HG02678 (cell line): ENCODE results near the gene GSTO1.

Experiments
- ATAC-seq: cut with Tn5 transposase; IDR thresholded peaks from one replicate; pipeline ENCODE4 v1.9.1; 2021; ENCODE audit warnings: mild to moderate bottlenecking, moderate library complexity; ENCODE audit not compliant: unreplicated experiment

GSTO1 gene

GRCh38 chr10:104273899-104274575 lies 19.3 kb downstream of the GSTO1 start:
- ATAC-seq = no peak

GRCh38 chr10:104274762-104275721 lies 20.4 kb downstream of the GSTO1 start:
- ATAC-seq = peak; percentile 77

DNA sequence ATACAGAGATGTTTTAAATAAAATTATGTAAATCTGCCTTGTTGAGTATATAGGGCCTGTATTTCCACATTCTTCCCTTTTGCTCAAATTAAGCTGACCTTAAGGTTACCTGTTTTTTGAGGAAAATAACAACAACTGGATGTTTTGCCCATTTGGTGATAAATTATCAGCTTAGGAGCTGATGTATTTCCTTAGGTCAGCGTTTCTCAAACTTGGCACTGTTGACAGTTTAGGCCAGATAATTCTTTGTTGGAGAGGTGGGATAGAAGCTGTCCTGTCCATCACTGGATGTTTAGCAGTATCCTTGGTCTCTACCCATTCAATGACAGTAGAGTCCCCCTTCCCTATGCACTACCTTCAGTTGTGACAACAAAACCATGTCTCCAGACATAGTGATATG lies 21.5 kb downstream of the GSTO1 start:
- ATAC-seq = no peak

DNA sequence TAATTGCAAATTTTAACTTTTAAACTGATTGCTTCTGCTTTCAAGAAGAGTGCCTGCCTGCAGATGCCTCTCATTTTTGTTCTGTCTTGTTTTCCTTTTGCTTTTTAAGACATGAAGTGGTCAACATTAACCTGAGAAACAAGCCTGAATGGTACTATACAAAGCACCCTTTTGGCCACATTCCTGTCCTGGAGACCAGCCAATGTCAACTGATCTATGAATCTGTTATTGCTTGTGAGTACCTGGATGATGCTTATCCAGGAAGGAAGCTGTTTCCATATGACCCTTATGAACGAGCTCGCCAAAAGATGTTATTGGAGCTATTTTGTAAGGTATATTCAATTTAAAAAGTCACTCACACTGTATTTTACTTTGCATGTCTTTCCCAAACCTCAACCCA lies 23.1 kb downstream of the GSTO1 start:
- ATAC-seq = no peak

DNA sequence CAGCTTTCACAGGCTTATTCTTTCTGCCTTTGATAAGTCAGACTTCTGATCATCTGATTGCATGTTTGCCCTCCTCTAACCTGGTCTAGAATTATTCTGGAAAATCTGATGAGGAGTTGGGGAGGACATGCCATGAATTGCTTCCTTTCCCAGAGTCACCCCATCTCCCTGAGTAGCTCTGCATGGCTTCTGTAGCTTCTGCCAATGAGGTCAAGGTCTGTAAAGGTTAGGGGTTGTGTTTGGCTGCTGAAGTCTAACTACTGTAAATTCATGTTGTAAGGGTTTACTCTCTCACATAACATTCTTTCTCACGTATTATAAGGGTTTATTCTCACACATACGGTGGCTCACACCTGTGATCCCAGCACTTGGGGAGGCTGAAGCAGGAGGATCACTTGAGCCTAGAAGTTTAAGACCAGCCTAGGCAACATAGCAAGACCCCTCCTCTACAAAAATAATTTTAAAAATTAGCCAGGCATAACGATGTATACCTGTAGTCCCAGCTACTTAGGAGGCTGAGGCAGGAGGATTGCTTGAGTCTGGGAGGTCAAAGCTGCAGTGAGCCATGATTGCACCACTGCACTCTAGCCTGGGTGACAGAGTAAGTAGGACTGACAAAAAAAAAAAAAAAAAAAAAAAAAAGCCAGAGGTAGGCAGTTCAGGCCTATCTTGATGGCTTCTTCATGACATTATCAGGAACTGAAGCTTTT lies 25.0 kb downstream of the GSTO1 start:
- no peak for ATAC-seq

DNA sequence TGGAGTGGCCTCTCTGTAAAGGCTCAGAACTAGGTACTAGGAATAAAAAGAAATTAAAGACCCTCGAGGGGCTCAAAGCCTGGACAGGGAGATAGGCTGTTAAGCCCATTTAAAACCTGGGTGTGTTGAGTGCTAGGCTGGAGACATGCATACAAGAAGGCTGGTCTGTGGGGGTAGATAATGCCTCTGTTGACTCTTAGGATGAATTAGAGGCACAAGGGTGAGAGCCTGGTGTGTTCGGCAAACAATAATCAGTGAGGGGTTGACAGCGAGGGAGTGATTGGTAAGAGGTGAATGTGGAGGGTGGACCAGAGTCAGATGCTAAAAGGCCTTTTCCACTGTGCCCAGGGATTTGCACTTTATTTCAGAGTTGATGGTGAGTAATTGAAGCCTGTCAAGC lies 27.0 kb downstream of the GSTO1 start:
- ATAC-seq = no peak

- no peak for ATAC-seq
These were observed 30.2 kb downstream of the GSTO1 start for GRCh38 chr10:104284846-104285245.

- no peak for ATAC-seq
These were observed 32.2 kb downstream of the GSTO1 start for GRCh38 chr10:104286939-104287338.

GRCh38 chr10:104288355-104288754 lies 33.7 kb downstream of the GSTO1 start:
- ATAC-seq = no peak

DNA sequence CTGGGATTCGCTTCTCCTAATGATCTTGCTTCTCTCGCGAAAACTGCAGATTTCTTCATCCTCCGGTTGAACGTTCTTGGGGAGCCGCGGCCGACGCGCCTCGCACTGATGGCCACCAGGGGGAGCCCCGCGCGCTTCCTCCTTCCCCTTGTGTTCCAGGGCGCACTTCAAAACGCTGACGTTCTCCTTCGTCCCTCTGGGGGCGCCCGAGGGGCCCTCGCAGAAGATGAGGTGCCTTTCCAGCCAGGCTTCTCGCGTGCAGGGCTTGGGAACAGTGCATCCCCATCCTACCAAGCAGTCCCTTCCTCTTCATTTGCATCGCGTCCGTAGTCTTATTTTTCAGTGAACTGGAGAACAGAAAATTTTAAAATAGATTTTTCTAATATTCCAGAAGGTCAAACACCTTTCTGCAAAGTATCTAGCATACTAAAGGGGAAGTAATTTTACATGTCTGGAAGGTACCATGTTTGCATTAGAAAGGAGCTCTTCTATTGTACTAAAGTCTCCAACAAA lies 36.8 kb downstream of the GSTO1 start:
- ATAC-seq = peak; percentile 98

DNA sequence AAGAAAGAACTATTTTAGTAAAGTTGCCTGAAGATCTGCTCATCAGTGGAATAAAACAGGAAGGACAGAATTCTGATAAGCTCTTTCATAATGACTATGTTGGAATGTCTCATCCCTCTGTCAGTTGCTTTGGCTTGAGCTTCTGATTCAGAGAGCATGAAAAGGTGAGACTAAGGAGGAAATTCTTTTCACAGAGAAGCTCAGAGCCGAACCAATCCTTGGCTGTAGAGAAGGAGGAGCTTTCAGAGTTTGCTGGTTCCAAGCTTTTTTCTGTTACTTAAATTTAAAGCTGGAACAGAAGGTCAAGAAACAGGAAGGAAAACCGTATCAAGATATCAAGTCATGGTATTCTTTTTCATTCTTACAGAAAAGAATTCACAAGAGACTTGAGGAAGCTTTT lies 38.3 kb downstream of the GSTO1 start:
- ATAC-seq = no peak

GRCh38 chr10:104293781-104294321 lies 39.2 kb downstream of the GSTO1 start:
- ATAC-seq = no peak

- ATAC-seq = no peak
These were observed 42.2 kb downstream of the GSTO1 start for GRCh38 chr10:104296687-104297436.

DNA sequence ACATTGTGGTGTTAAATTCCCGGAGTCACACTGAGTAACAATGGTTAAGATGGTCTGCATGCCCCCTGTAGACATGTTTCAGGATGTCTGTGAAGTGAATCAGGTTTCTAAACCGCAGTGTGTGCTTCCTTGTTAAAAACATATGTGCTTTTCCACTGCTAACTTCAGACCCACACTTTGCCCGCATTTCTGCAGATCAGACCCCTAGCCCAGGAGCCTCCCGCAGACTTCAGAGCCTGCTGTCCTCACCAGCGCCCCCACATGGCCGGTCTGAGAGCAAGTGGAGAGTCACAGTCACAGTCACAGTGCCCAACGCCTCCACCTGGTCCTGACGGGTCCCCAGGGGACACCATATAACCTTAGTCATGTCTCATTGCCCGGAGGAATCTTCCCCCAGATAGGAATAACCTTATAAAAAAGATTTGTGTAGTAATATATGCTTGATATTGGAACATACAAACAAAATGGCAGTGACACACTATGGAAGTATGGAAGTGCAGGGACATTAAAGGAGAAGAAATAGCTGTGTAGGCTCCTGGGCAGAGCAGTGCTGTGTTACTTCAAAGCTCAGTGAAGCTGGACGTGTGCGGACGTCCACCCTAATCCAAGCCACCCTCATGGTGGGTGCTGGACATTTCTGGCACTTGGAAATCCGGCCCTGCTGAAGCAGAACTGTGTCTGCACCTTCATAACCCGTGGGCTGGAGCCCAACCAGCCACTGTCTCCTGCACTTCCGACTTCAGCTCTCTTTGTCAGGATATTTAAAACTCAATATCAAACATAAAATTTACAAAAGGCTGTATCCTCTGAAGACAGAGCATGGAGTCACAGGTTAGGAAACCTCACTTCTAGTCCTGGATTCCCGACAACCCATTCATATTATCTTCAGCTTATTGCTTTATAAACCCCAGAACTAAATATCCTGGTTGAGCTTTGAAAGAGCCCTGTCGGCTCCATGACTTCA lies 43.3 kb downstream of the GSTO1 start:
- ATAC-seq = no peak

DNA sequence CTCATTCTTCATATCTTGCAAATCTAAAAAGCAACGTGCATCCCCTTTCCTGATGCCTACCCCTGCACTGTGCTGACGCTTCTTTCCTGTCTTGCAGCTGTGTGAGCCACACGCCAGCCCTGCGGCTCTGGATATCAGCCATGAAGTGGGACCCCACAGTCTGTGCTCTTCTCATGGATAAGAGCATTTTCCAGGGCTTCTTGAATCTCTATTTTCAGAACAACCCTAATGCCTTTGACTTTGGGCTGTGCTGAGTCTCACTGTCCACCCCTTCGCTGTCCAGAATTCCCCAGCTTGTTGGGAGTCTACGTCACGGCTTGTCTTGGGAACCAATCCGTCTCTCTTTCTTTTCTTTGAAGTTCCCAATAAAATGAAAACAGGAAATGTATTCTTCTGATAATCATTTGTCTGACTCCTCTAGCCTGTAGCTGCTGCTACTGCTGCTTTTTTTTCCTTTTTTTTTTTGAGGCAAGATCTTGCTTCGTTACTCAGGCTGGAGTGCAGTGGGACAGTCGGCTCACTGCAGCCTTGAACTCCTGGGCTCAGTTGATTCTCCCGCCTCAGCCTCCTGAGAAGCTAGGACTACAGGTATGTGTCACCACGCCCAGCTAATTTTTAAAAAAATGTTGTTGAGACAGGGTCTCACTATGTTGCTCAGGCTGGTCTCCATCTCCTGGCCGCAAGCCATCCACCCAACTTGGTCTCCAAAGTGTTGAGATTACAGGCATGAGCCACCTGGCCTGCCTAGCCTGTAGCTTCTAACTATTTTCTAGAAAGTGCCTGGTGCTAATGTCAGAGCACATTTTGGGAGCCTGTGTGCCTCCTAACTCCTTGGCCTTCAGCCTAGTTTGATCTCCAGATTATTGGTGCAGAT lies 44.6 kb downstream of the GSTO1 start:
- ATAC-seq = no peak

GRCh38 chr10:104300002-104300735 lies 45.5 kb downstream of the GSTO1 start:
- ATAC-seq = peak; percentile 2

- peak; percentile 68 for ATAC-seq
These were observed 46.1 kb downstream of the GSTO1 start for GRCh38 chr10:104300736-104301292.
